Measurements from ENCODE around the gene BRAF.

DNA sequence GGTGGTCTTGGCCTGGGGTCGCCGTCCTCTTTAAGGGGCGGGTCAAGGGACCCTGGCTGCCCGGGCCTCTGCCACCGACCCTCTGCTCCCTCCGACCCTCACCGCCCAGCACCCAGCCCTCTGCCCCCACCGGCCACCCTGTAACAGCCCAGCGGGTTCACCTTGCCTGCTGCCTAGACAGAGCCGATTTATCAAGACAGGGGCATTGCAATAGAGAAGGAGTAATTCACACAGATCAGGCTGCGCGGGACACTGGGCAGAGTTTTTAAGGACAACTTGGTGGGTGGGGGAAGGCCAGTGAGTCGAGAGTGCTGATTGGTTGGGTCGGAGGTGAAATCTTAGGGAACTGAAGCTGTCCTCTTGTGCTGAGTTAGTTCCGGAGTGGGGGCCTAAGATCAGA is 252.8 kb downstream of the BRAF start:
- no peak for TF ChIP-seq POLR2AphosphoS5 (IDR thresholded peaks at IDR 0.05; ENCODE audit: insufficient read depth in 1 of 2, low read depth in 1 of 2)
- TF ChIP-seq, protein P1, sequence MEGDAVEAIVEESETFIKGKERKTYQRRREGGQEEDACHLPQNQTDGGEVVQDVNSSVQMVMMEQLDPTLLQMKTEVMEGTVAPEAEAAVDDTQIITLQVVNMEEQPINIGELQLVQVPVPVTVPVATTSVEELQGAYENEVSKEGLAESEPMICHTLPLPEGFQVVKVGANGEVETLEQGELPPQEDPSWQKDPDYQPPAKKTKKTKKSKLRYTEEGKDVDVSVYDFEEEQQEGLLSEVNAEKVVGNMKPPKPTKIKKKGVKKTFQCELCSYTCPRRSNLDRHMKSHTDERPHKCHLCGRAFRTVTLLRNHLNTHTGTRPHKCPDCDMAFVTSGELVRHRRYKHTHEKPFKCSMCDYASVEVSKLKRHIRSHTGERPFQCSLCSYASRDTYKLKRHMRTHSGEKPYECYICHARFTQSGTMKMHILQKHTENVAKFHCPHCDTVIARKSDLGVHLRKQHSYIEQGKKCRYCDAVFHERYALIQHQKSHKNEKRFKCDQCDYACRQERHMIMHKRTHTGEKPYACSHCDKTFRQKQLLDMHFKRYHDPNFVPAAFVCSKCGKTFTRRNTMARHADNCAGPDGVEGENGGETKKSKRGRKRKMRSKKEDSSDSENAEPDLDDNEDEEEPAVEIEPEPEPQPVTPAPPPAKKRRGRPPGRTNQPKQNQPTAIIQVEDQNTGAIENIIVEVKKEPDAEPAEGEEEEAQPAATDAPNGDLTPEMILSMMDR (IDR thresholded peaks at IDR 0.05), result no peak
- TF ChIP-seq POLR2A (IDR thresholded peaks at IDR 0.05), result no peak
